Mesenchymal stem cell (in vitro differentiated cells and primary cell): ENCODE results near the gene LAMC3.

Experiments
- DNase-seq: peaks from one replicate; pipeline ENCODE4 v3.0.0-alpha.2; 2013
- H2AFZ ChIP-seq: one replicate; pipeline ENCODE4 v1.6.1; 2013; ENCODE audit warnings: low read depth, mild to moderate bottlenecking, control low read depth, inconsistent platforms, low read length, moderate library complexity
- H2AK5ac ChIP-seq: 2 replicates; pipeline ENCODE4 v1.6.1; 2013; ENCODE audit warnings: low read length, moderate library complexity, mild to moderate bottlenecking, inconsistent platforms; ENCODE audit not compliant: severe bottlenecking
- H2BK120ac ChIP-seq: one replicate; pipeline ENCODE4 v1.6.1; 2013; ENCODE audit warnings: low read depth, mild to moderate bottlenecking, inconsistent platforms, low read length, moderate library complexity
- H2BK12ac ChIP-seq, 2 experiments: one replicate each; pipeline ENCODE4 v1.6.1; 2013; ENCODE audit warnings: inconsistent platforms in 2 of 2, low read length in 2 of 2, mild to moderate bottlenecking in 2 of 2, moderate library complexity in 2 of 2, control low read depth in 1 of 2
- H2BK15ac ChIP-seq: one replicate; pipeline ENCODE4 v1.6.1; 2013; ENCODE audit warnings: mild to moderate bottlenecking, low read depth, inconsistent platforms; ENCODE audit not compliant: poor library complexity, severe bottlenecking
- H2BK5ac ChIP-seq: 2 replicates; pipeline ENCODE4 v1.6.1; 2013; ENCODE audit warnings: low read depth, mild to moderate bottlenecking, low read length, control low read depth, inconsistent platforms; ENCODE audit not compliant: poor library complexity, severe bottlenecking
- H3K14ac ChIP-seq, 2 experiments: one replicate each; pipeline ENCODE4 v1.6.1; 2013; ENCODE audit warnings: inconsistent platforms in 2 of 2, low read length in 2 of 2, control low read depth in 1 of 2, mild to moderate bottlenecking in 1 of 2, moderate library complexity in 1 of 2
- H3K18ac ChIP-seq, 2 experiments: one replicate each; pipeline ENCODE4 v1.6.1; 2013; ENCODE audit warnings: inconsistent platforms in 2 of 2, low read length in 2 of 2, control low read depth in 1 of 2, low read depth in 1 of 2, mild to moderate bottlenecking in 1 of 2
- H3K23ac ChIP-seq, 2 experiments: one replicate each; pipeline ENCODE4 v1.6.1; 2013; ENCODE audit warnings: inconsistent platforms in 2 of 2, low read length in 2 of 2, mild to moderate bottlenecking in 2 of 2, moderate library complexity in 2 of 2, control low read depth in 1 of 2
- H3K27ac ChIP-seq: 2 replicates; pipeline ENCODE4 v1.5.1; 2013; ENCODE audit warnings: mild to moderate bottlenecking, moderate library complexity, low read length, control low read depth, inconsistent platforms; ENCODE audit not compliant: poor library complexity, severe bottlenecking
- H3K27me3 ChIP-seq, 2 experiments: 2 replicates each; pipeline versions ENCODE4 v1.6.1 to v1.7.0; 2013; ENCODE audit warnings: low read length in 2 of 2, mild to moderate bottlenecking in 2 of 2, moderate library complexity in 2 of 2, control low read depth in 1 of 2, inconsistent platforms in 1 of 2; ENCODE audit not compliant: control insufficient read depth in 1 of 2, insufficient read depth in 1 of 2
- H3K36me3 ChIP-seq, 2 experiments: 2 replicates each; pipeline versions ENCODE4 v1.6.1 to v1.7.0; 2013; ENCODE audit warnings: low read length in 2 of 2, control low read depth in 1 of 2, inconsistent platforms in 1 of 2, low read depth in 1 of 2, mild to moderate bottlenecking in 1 of 2; ENCODE audit not compliant: insufficient read depth in 2 of 2, control insufficient read depth in 1 of 2
- H3K4ac ChIP-seq, 2 experiments: one replicate each; pipeline ENCODE4 v1.6.1; 2013; ENCODE audit warnings: inconsistent platforms in 2 of 2, low read length in 2 of 2, mild to moderate bottlenecking in 2 of 2, moderate library complexity in 2 of 2, control low read depth in 1 of 2, low read depth in 1 of 2
- H3K4me1 ChIP-seq: 2 replicates; pipeline ENCODE4 v1.6.1; 2013; ENCODE audit warnings: low read depth, low read length, control low read depth; ENCODE audit not compliant: control insufficient read depth, insufficient read depth
- H3K4me2 ChIP-seq: 2 replicates; pipeline ENCODE4 v1.6.1; 2013; ENCODE audit warnings: low read length, mild to moderate bottlenecking, inconsistent platforms; ENCODE audit not compliant: poor library complexity, severe bottlenecking
- H3K4me3 ChIP-seq, 2 experiments: 2 replicates each; pipeline versions ENCODE4 v1.5.1 to v1.7.0; 2013; ENCODE audit warnings: low read length in 2 of 2, mild to moderate bottlenecking in 2 of 2, control low read depth in 1 of 2, low read depth in 1 of 2; ENCODE audit not compliant: insufficient read depth in 1 of 2
- H3K79me1 ChIP-seq: replicated peaks from 2 replicates; pipeline ENCODE4 v1.6.1; 2013; ENCODE audit warnings: mild to moderate bottlenecking, control low read depth, low read length, inconsistent platforms; ENCODE audit not compliant: poor library complexity, severe bottlenecking
- H3K9ac ChIP-seq: 2 replicates; pipeline ENCODE4 v1.7.0; 2013; ENCODE audit warnings: mild to moderate bottlenecking, low read length, moderate library complexity
- H3K9me3 ChIP-seq: 2 replicates; pipeline ENCODE4 v1.7.0; 2013; ENCODE audit warnings: mild to moderate bottlenecking, low read length; ENCODE audit not compliant: control insufficient read depth
- H4K8ac ChIP-seq: one replicate; pipeline ENCODE4 v1.6.1; 2013; ENCODE audit warnings: inconsistent platforms, mild to moderate bottlenecking, low read length, moderate library complexity
- H4K91ac ChIP-seq: one replicate; pipeline ENCODE4 v1.6.1; 2013; ENCODE audit warnings: mild to moderate bottlenecking, low read length, inconsistent platforms
- WGBS: methylation state at CpG from one replicate; pipeline ENCODE4 v1.1.7; 2013; ENCODE audit warnings: mixed read lengths; 5-methylcytosine and 5-hydroxymethylcytosine counted together

Gene LAMC3

GRCh38 chr9:131117762-131118145, 108.8 kb downstream of the LAMC3 start:
- DNase-seq, result no peak
- no peak overlapping the region for H2BK12ac ChIP-seq
- H3K36me3 ChIP-seq, result peaks cover 0 to 63% of the 10 kb centered on the region in 2 experiments
- no peak overlapping the region for H3K18ac ChIP-seq
- no peak overlapping the region for H4K91ac ChIP-seq
- no peak overlapping the region for H4K8ac ChIP-seq
- peaks cover 35% of the 10 kb centered on the region for H3K79me1 ChIP-seq
- 71% methylated on average over 3 of the region's 4 CpGs for WGBS
- no peak overlapping the region for H2BK120ac ChIP-seq
- H2BK5ac ChIP-seq, result no peak overlapping the region
- no peak overlapping the region for H3K4ac ChIP-seq
- no peak overlapping the region for H3K4me2 ChIP-seq
- H3K14ac ChIP-seq, result no peak overlapping the region
- H2AFZ ChIP-seq, result no peak overlapping the region
- H3K27me3 ChIP-seq, result peaks cover 0 to 17% of the 10 kb centered on the region in 2 experiments
- peaks cover 49% of the 10 kb centered on the region for H3K4me1 ChIP-seq
- H2AK5ac ChIP-seq, result no peak overlapping the region
- no peak overlapping the region for H3K4me3 ChIP-seq
- no peak overlapping the region for H3K9ac ChIP-seq
- no peak overlapping the region for H3K23ac ChIP-seq
- no peaks in the 10 kb centered on the region for H3K9me3 ChIP-seq
- no peak overlapping the region for H2BK15ac ChIP-seq
- no peak overlapping the region for H3K27ac ChIP-seq

GRCh38 chr9:131119600-131119999, 110.6 kb downstream of the LAMC3 start:
- H3K27ac ChIP-seq, result no peak overlapping the region
- H3K9ac ChIP-seq, result no peak overlapping the region
- no peak overlapping the region for H2AFZ ChIP-seq
- DNase-seq, result no peak
- H2BK120ac ChIP-seq, result no peak overlapping the region
- WGBS, result 83% methylated on average over 7 of the region's 8 CpGs
- peaks cover 0 to 17% of the 10 kb centered on the region in 2 experiments for H3K27me3 ChIP-seq
- H3K4me2 ChIP-seq, result no peak overlapping the region
- peaks cover 0 to 56% of the 10 kb centered on the region in 2 experiments for H3K36me3 ChIP-seq
- no peaks in the 10 kb centered on the region for H3K9me3 ChIP-seq
- H3K79me1 ChIP-seq, result peaks cover 30% of the 10 kb centered on the region
- no peak overlapping the region for H3K4ac ChIP-seq
- peaks cover 33% of the 10 kb centered on the region for H3K4me1 ChIP-seq
- H4K91ac ChIP-seq, result no peak overlapping the region
- H4K8ac ChIP-seq, result no peak overlapping the region
- H2BK5ac ChIP-seq, result no peak overlapping the region
- H3K4me3 ChIP-seq, result no peak overlapping the region
- H2BK15ac ChIP-seq, result no peak overlapping the region
- no peak overlapping the region for H2BK12ac ChIP-seq
- H3K18ac ChIP-seq, result no peak overlapping the region
- no peak overlapping the region for H3K14ac ChIP-seq
- H2AK5ac ChIP-seq, result peak overlapping the region; percentile 57
- H3K23ac ChIP-seq, result no peak overlapping the region

GRCh38 chr9:131120620-131121228, 111.8 kb downstream of the LAMC3 start:
- H3K14ac ChIP-seq, result no peak overlapping the region
- H3K79me1 ChIP-seq, result peaks cover 26% of the 10 kb centered on the region
- no peak overlapping the region for H3K4me2 ChIP-seq
- H2BK15ac ChIP-seq, result no peak overlapping the region
- H3K36me3 ChIP-seq, result peaks cover 0 to 51% of the 10 kb centered on the region in 2 experiments
- no peak overlapping the region for H3K4me3 ChIP-seq
- no peak overlapping the region for H2BK12ac ChIP-seq
- H3K4me1 ChIP-seq, result peaks cover 32% of the 10 kb centered on the region
- no peak overlapping the region for H3K9ac ChIP-seq
- no peak overlapping the region for H2BK5ac ChIP-seq
- H4K91ac ChIP-seq, result no peak overlapping the region
- H3K18ac ChIP-seq, result no peak overlapping the region
- H4K8ac ChIP-seq, result no peak overlapping the region
- no peaks in the 10 kb centered on the region for H3K9me3 ChIP-seq
- H3K27ac ChIP-seq, result no peak overlapping the region
- H3K27me3 ChIP-seq, result peaks cover 0 to 17% of the 10 kb centered on the region in 2 experiments
- DNase-seq, result no peak
- H3K23ac ChIP-seq, result no peak overlapping the region
- 84% methylated on average over 5 of the region's 7 CpGs for WGBS
- no peak overlapping the region for H2BK120ac ChIP-seq
- no peak overlapping the region for H2AK5ac ChIP-seq
- no peak overlapping the region for H3K4ac ChIP-seq
- no peak overlapping the region for H2AFZ ChIP-seq

GRCh38 chr9:131121346-131121745, 112.4 kb downstream of the LAMC3 start:
- DNase-seq, result no peak
- no peak overlapping the region for H3K14ac ChIP-seq
- peaks cover 32% of the 10 kb centered on the region for H3K4me1 ChIP-seq
- H3K36me3 ChIP-seq, result peaks cover 0 to 51% of the 10 kb centered on the region in 2 experiments
- H3K9ac ChIP-seq, result no peak overlapping the region
- peak overlapping the region; percentile 78 for H3K27ac ChIP-seq
- H3K4ac ChIP-seq, result no peak overlapping the region
- no peak overlapping the region for H3K18ac ChIP-seq
- H2BK15ac ChIP-seq, result no peak overlapping the region
- no peak overlapping the region for H2AK5ac ChIP-seq
- H4K8ac ChIP-seq, result no peak overlapping the region
- no peak overlapping the region for H2BK5ac ChIP-seq
- H4K91ac ChIP-seq, result no peak overlapping the region
- no peaks in the 10 kb centered on the region for H3K9me3 ChIP-seq
- peaks cover 26% of the 10 kb centered on the region for H3K79me1 ChIP-seq
- no peak overlapping the region for H2AFZ ChIP-seq
- WGBS, result 69% methylated on average over 2 of the region's 2 CpGs
- peaks cover 0 to 17% of the 10 kb centered on the region in 2 experiments for H3K27me3 ChIP-seq
- H3K4me2 ChIP-seq, result no peak overlapping the region
- H2BK120ac ChIP-seq, result no peak overlapping the region
- no peak overlapping the region for H2BK12ac ChIP-seq
- H3K4me3 ChIP-seq, result no peak overlapping the region
- no peak overlapping the region for H3K23ac ChIP-seq
